Astrocyte (in vitro differentiated cells and primary cell): ENCODE data around the gene PHACTR4.

ENCODE experiments used
- CTCF ChIP-seq: IDR thresholded peaks from 2 replicates; pipeline ENCODE4 v1.5.1; 2011; ENCODE audit warnings: low read depth, mild to moderate bottlenecking, inconsistent platforms, low read length, moderate library complexity; ENCODE audit not compliant: insufficient read depth
- EZH2 ChIP-seq: IDR thresholded peaks from 2 replicates; pipeline ENCODE4 v1.6.1; 2012; ENCODE audit warnings: mild to moderate bottlenecking, low read length, inconsistent platforms; ENCODE audit not compliant: insufficient read depth

GRCh38 chr1:28470146-28470545 lies 100.6 kb downstream of the PHACTR4 start:
- TF ChIP-seq CTCF (no peak), EZH2 (no peak)
